ENCODE measurements around the gene MCEMP1.

- TF ChIP-seq CTCF (IDR thresholded peaks at IDR 0.05) (no peak), POLR2A (IDR thresholded peaks at IDR 0.05) (no peak), POLR2AphosphoS5 (IDR thresholded peaks at IDR 0.05) (no peak)
Measured at GRCh38 chr19:7682175-7682855, 5.4 kb downstream of the MCEMP1 start.

All from sigmoid colon (tissue), 4 donors.